NB4 (cell line): ENCODE data around the gene GRIA2.

Experiments
- CTCF ChIP-seq: IDR thresholded peaks from one replicate; pipeline ENCODE4 v1.5.1; 2012; ENCODE audit warnings: low read depth, low read length
- MAX ChIP-seq: IDR thresholded peaks from 2 replicates; pipeline ENCODE4 v1.6.1; 2011; ENCODE audit warnings: low read depth, low read length
- POLR2A ChIP-seq: IDR thresholded peaks from 2 replicates; pipeline ENCODE4 v1.6.1; 2011; ENCODE audit warnings: mild to moderate bottlenecking; ENCODE audit not compliant: insufficient read length; ENCODE audit errors: extremely low read depth

- TF ChIP-seq POLR2A (no peak), CTCF (no peak), MAX (no peak)
Observed at GRCh38 chr4:157196046-157196445, 24.5 kb upstream of the GRIA2 start.
